Nephron (organoid): ENCODE results near the gene ZDHHC20.
A peak's percentile ranks its signal among the peaks of the same experiment; 100 is the strongest.

ENCODE experiments used
- H3K27ac Mint-ChIP-seq, 3 experiments: 2 replicates each; pipeline ENCODE4 v1.8.0; 2020; ENCODE audit warnings: mixed read lengths in 3 of 3, mild to moderate bottlenecking in 2 of 3, moderate library complexity in 1 of 3
- H3K27me3 Mint-ChIP-seq: 2 replicates; pipeline ENCODE4 v1.8.0; 2021; ENCODE audit warnings: low read depth, mild to moderate bottlenecking, moderate library complexity, mixed read lengths
- H3K36me3 Mint-ChIP-seq: 2 replicates; pipeline ENCODE4 v1.8.0; 2020; ENCODE audit warnings: low read depth, mixed read lengths
- H3K4me1 Mint-ChIP-seq: 2 replicates; pipeline ENCODE4 v1.8.0; 2020; ENCODE audit warnings: mixed read lengths
- H3K4me3 Mint-ChIP-seq, 3 experiments: 2 replicates each; pipeline ENCODE4 v1.8.0; 2020; ENCODE audit warnings: mild to moderate bottlenecking in 3 of 3, mixed read lengths in 3 of 3, moderate library complexity in 2 of 3
- H3K9me3 Mint-ChIP-seq: 2 replicates; pipeline ENCODE4 v1.8.0; 2020; ENCODE audit warnings: mixed read lengths
- TF ChIP-seq, protein P1 (sequence below), 3 experiments: fragments of 200-600 bp; sonication (generic); IDR thresholded peaks; one replicate each; pipeline ENCODE4 v1.5.0; 2021; ENCODE audit warnings: antibody characterized with exemption in 3 of 3; ENCODE audit not compliant: unreplicated experiment in 3 of 3

ZDHHC20 gene

DNA sequence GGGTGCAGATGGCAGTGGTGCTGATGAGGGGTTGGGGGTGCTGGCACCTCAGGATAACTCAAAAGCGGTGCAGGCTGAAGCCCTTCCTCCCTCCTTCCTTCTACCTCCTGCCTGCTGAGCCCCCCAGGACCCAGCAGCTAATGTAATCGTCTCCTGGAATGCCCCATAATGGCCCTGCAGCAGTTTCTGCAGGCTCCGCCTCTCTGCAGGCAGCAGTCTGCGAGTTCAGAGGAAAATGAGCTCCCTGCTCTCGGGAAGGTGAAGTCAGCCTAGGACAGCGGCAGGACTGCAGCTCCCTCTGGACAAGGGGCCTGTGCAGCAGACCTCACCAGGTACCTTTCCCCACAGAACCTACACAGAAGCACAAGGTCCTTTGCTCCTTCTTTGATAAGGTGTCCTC, 130.9 kb downstream of the ZDHHC20 start:
- peaks cover 13% of the 10 kb centered on the region for H3K27me3 Mint-ChIP-seq
- H3K36me3 Mint-ChIP-seq = no peaks in the 10 kb centered on the region
- H3K4me1 Mint-ChIP-seq = no peaks in the 10 kb centered on the region
- no peaks in the 10 kb centered on the region for H3K9me3 Mint-ChIP-seq
- peak overlapping the region in 1 of 3 experiments; percentile 22 for H3K4me3 Mint-ChIP-seq
- TF ChIP-seq, protein P1, sequence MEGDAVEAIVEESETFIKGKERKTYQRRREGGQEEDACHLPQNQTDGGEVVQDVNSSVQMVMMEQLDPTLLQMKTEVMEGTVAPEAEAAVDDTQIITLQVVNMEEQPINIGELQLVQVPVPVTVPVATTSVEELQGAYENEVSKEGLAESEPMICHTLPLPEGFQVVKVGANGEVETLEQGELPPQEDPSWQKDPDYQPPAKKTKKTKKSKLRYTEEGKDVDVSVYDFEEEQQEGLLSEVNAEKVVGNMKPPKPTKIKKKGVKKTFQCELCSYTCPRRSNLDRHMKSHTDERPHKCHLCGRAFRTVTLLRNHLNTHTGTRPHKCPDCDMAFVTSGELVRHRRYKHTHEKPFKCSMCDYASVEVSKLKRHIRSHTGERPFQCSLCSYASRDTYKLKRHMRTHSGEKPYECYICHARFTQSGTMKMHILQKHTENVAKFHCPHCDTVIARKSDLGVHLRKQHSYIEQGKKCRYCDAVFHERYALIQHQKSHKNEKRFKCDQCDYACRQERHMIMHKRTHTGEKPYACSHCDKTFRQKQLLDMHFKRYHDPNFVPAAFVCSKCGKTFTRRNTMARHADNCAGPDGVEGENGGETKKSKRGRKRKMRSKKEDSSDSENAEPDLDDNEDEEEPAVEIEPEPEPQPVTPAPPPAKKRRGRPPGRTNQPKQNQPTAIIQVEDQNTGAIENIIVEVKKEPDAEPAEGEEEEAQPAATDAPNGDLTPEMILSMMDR (IDR thresholded peaks at IDR 0.05; ENCODE audit: unreplicated experiment in 3 of 3) = no peak
- H3K27ac Mint-ChIP-seq = no peak overlapping the region

GRCh38 chr13:21326155-21327031, 132.7 kb downstream of the ZDHHC20 start:
- Mint-ChIP-seq H3K9me3 (no peaks in the 10 kb centered on the region), H3K36me3 (no peaks in the 10 kb centered on the region), H3K27ac (peak overlapping the region in 2 of 3 experiments; percentile 3 to 26), H3K27me3 (peaks cover 13% of the 10 kb centered on the region), H3K4me1 (no peaks in the 10 kb centered on the region), H3K4me3 (peak overlapping the region; percentile 78 to 86 (median 81))
- TF ChIP-seq, protein P1 (IDR thresholded peaks at IDR 0.05; ENCODE audit: unreplicated experiment in 3 of 3) = no peak

DNA sequence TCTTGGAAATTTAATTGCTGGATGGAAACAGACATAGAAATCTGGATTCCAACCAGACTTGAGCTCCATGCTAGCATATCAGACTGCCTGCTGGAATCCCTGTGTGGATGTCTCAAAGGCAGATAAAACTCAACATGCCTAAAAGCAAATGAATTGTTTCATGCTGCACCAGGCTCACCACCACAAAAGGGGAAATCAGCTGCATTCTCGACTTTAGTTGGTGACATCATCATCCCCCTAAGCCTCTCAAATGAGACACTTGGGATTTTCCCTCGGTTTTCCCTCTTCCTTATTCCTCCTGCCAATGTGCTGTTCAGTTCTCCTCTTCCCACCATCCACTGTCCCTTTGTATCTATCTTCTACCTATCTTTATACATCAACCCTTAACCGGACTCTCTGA, 134.3 kb downstream of the ZDHHC20 start:
- Mint-ChIP-seq H3K4me3 (no peak overlapping the region), H3K4me1 (no peaks in the 10 kb centered on the region), H3K9me3 (no peaks in the 10 kb centered on the region), H3K27ac (no peak overlapping the region), H3K27me3 (peaks cover 13% of the 10 kb centered on the region), H3K36me3 (no peaks in the 10 kb centered on the region)
- TF ChIP-seq, protein P1 (IDR thresholded peaks at IDR 0.05; ENCODE audit: unreplicated experiment in 3 of 3) = no peak

DNA sequence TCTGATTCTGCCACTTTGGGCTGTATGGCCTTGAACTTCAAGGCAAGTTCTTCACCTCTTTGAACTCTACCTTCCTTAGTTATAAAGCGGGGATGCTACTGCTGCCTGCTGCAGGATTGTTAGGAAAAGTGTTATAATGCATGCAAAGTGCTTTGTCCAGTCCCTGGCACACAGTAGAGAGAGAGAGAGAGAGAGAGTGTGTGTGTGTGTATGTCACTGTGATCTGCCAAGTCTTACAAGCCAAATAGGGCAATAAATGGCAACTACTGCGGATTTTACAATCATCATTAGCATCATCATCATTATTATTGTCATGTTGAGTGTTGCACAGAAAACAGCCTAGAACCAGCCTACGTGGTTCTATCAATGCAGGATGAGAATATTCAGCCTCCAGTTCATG, 136.1 kb downstream of the ZDHHC20 start:
- Mint-ChIP-seq H3K4me1 (no peaks in the 10 kb centered on the region), H3K36me3 (peaks cover 6% of the 10 kb centered on the region), H3K4me3 (no peak overlapping the region), H3K27ac (no peak overlapping the region), H3K27me3 (peaks cover 13% of the 10 kb centered on the region), H3K9me3 (no peaks in the 10 kb centered on the region)
- TF ChIP-seq, protein P1 (IDR thresholded peaks at IDR 0.05; ENCODE audit: unreplicated experiment in 3 of 3) = no peak
